Fibroblast of skin of abdomen (primary cell): ENCODE results near the gene SFMBT2.
"Not testable (repeated sequence)": the region's sequence is repeated elsewhere in the genome, so short reads cannot be mapped to it uniquely, and the experiment has no call there.

Experiments
- DNase-seq: peaks from one replicate; pipeline ENCODE4 v3.0.0-alpha.2; 2013

Gene SFMBT2

DNA sequence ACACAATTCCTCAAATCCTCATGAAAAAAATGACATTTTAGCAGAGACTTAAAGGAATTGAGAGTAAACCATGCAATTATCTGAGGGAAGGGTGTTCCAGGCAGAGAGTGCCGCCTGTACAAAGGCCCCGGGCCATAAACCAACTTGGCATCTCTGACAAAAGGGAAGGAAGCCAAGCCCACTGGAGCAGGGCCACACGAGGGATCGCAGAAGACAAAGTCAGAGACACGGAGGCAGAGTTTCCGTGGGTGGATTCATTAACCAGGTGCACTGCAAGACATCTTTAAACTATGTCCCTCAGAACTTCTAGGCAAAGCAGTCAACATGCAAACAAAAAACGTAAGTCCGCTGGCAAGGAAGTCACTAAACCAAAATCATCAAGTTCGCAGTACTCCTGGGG lies 92.0 kb downstream of the SFMBT2 start:
- DNase-seq, result no peak

DNA sequence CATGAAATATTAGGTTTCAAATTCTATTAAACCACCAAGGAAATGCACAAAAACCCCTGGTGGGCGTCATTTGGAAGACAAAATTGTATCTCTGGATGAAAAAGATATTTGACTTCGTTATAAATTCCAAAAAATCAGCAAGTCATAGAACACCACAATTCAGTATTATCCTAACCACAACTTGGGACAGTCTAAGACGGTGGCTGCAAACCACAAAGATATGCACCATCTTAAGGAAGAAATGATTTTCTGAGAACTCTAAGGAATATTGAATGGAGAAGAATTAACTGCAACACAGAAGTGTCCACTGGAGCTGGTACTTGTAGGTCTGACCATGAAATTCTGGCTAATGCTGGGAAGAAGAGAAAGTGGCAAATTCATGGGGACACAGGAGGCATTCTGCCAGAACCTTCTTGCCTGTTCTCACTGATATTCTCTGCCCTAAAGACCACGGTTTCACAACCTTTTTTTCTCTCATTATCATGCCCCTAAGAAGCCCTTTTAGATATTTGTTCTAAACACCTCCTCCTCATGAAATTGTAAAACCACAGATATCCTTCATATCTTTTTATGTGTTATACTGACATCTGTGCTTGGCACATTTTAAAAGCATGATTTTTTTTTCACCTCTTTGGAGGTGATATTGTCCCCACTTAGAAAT lies 92.9 kb downstream of the SFMBT2 start:
- DNase-seq, result no peak

DNA sequence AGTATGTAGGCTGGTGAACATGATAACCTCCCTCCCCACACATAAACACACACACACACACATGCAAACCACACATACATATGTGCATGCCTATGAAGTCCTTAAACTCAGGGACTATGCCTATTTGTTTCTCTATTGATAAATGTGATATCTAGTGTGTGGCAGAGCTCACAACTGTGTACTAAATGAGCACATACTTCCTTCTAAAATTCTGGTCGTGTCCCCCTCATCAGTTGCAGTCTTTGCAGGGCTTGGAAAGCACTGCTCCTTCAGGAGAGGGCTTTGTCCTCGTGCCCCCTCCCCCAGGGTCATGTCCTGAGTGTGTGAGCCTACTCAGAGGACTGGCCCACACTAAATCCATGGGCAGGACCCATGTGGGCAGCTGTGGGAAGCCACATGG lies 94.0 kb downstream of the SFMBT2 start:
- DNase-seq, result no peak

DNA sequence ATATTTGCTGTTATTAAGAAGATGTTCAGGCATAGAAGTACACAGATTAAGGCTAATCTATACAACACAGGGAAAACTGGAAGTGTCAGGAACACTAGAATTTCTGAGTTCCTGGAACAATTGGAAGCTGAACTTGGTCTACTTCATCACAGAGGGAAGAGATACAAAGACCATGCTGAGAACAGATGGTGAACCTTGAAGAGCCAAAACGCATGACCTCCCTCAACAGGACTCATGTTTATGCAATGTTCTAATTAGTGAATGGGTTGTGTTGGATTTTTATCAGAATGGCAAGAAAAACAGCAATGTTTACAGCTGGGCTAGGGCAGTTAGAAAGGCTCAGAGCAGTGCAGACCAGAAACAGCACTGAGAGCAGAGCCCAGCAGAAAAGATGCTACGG lies 94.9 kb downstream of the SFMBT2 start:
- no peak for DNase-seq

DNA sequence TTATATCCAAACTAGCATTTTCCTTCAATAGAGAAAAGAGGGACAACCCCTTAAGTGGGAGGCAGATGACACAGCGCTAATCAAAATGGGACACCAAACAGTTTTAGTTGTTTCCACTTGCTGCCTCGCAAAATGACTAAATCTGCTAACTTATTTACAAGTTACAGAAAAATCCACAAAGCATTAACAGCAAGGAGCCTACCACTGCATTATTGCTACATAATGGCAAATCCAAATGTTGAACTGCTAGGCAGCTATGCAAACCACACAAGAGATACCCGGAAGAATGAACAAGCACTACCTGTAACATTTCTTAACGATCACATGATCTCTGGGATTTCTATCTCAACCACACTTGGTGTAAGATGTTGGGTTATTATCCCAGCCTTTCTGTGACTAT lies 96.7 kb downstream of the SFMBT2 start:
- DNase-seq, result no peak

DNA sequence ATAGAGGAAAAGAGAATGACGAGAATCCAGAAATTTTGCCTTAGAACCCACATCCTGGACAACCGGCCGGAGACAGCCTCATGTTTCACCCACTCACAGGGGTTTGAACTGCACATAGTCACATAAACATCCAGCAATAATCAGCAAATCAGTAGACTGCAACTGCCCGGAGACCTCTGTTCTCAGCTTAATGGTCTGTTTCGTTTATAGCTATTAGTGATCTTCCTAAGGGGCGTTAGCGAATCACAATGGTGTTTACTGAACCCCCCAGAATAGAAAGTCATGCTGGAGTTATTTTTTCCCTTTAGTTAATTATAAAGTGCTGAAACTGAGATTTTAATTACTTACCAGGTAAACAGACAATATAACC lies 98.4 kb downstream of the SFMBT2 start:
- DNase-seq, result no peak

DNA sequence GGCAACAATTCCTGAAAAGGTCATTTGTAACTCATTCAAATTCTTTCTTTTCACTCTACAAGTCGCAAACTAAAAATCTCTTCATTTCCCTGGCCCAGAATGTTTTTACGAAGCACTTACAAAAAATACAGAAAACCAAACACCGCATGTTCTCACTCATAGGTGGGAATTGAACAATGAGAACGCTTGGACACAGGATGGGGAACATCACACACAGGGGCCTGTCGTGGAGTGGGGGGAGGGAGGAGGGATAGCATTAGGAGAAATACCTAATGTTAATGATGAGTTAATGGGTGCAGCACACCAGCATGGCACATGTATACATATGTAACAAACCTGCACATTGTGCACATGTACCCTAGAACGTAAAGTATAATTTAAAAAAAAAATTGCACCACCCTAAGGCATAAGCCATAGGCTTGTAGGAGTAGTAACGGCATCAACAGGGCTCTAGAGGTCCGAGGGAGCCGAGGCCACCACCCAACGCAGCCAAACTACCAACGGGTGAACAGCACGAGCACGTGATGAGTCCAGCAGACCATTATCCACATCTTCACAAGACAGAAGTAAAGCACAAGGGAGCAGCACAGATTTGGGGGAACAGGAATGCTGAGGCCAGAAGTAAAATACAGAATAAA lies 98.9 kb downstream of the SFMBT2 start:
- DNase-seq, result not testable (repeated sequence)

DNA sequence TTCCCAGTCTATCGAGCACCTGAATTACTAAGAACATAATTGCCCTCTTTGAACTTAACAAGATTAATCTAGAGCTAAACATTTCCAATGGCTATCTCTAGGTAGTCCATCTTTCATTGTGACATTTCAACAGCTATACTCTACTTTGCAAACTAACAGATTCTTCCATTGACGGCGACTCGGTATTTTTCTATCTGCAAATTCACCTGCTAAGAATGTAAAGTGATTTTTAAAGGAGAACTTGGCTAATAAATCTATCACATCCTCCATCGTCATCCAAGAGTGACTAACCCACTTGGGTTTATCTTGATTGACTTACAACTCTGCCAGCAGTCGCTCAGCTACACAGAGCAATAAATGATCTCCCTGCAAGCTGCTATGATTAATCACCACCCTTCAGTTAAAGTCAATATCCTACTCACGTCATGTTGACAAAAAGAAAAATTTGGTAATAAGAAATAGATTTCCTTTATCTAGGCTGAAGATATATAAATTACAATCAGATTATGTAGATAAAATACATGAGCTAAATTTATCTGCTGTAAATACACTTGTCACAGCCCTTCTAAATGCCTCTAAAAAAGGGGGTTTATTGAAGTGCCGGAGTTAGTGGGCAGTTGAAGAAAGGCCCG lies 99.5 kb downstream of the SFMBT2 start:
- DNase-seq, result peak; percentile 58

DNA sequence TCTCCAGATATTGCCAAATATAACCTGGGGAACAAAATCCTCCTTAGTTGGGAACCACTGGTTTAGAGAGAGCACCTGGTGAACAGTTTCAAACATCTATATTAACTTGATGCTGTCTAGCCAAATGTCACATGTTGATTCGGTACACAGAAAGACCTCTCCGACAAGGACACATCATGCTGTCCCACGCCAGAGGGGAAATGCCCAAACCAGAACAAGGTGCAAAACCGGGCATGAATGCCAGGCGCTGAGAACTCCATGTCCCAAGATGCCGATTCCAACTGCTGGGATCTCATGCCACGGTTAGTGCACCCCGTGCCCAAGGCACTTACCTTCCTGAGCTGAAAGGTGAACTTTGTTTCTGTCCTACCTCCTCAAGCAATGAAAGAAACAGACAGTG lies 100.8 kb downstream of the SFMBT2 start:
- DNase-seq, result no peak

DNA sequence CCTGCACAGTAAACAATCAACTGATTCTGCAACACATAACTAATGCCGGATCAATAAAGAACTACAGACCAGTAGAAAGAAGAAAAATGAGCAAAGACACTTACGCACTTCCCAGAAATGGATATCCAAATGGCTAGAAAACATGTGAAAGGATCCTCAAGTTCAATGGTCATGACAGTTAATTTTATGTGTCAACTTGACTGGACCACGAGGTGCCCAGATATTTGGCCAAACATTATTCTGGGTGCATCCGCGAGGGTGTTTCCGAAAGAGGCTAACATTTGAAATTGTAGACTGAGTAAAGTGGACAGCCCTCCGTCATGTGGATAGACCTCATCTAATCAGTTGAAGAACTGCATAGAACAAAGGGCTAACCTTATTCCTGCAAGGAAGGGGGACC lies 102.0 kb downstream of the SFMBT2 start:
- DNase-seq, result no peak

DNA sequence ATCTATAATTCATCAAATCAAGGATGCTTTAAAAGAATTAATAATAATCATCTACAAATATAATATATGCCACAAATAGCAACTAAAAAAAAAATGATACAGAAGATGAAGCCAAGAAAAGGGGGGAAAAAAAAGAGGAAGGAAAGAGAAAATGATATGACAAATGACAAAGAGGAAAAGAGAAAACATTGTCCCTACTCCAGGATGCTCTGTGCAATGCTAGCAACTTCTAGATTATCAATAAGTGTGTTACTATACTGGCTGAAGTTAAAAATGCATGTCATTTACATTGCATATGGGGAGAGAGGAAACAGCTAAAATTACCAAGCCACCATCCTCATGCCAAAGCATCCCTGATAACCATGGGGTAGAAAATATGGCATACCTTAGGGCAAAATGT lies 104.2 kb downstream of the SFMBT2 start:
- no peak for DNase-seq

DNA sequence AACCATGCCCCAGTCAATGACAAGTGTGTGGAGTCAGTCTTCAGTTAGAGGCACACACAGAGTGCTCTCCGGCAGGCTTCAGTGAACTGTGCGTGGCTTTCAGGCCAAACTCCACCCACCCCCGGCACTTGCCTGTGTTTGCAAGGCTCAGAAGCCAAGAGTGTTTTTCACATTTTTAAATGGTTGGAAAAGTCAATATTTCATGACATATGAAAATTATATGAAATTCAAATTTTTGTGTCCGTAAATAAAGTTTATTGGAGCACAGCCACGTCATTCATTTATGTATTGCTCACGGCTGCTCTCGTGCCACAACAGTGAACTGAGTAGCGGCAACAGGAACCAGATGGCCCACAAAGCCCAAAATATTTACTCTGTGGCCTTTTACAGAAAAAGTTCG lies 104.7 kb downstream of the SFMBT2 start:
- no peak for DNase-seq

DNA sequence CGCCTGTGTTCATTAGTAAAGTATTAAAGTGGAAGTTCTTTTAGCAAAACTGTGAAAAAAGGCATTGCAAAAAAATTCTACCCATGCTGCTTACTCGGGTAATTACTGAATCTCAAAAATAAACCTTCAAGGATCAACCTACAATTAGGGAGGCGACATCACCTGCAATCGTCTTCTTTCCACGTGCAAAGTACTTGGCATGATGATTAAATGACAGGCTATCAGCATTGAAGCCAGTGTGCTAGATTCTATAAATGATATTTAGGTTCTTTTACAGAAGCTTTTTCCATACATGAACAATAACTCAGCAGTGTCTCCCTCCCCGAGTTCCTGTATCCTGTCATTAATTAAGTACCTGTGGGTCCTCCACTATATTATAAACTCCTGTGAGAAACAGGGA lies 105.8 kb downstream of the SFMBT2 start:
- no peak for DNase-seq

DNA sequence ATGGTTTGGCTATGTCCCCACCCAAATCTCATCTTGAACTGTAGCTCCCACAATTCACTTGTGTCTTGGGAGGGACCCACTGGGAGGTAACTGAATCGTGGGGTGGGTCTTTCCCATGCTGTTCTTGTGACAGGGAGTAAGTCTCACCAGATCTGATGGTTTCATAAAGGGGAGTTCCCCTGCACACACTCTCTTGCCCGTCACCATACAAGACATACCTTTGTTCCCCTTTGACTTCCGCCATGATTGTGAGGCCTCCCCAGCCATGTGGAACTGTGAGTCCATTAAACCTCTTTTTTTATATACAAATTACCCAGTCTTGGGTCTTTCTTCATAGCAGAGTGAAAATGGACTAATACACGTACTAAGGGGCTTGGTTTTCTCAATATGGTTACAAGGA lies 106.7 kb downstream of the SFMBT2 start:
- no peak for DNase-seq

DNA sequence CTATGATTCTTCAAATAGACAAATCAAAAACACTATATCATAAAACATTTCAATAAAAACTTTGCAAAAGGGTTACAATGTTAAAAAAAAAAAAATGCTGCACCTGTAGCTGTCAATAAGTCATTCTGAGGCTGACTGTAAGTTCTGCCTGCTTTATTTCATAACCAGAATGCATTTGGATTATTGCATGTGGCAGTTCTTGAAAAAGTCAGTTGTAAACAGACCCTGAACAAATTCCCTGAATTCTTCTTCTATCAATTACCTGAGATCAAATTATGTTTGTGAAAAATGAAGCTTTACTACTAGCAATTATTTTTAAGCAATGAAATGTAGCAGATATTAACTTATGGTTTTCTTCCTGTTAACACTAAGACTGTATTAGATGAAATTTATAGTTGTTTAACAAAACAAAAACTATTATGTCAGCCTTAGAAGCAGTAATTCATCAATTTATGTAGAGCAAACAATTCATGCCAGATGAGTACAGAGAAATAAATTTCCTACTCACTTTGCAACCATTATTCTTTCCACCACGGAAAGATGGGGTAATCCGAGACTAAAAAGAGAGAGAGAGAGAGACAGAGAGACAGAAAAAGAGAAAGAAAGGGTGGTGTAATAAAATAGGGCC lies 107.8 kb downstream of the SFMBT2 start:
- DNase-seq, result peak; percentile 11

DNA sequence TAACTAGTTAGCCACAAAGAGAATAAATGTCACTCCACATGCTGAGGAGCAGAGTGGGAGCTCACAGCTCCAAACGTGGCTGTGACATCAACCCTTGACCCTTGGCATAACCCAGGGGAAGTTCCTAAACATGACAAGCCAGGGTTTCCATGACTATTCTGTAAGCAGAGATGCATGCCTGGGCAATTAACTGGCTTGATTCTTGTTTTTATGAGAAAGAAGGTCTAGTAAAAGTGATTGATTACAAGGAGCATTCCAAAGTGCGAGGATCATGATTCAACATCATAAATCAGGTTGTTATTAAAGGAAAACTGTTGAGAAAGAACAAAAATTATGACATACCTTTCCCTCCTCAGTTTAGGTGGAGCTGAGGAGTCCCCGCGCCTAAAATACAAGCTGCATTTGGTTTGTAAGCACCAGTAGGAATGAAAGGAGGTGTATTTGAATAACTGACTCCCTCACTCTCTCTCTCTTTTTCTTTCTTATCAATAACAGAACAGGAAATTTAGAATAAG lies 108.4 kb downstream of the SFMBT2 start:
- peak; percentile 39 for DNase-seq

DNA sequence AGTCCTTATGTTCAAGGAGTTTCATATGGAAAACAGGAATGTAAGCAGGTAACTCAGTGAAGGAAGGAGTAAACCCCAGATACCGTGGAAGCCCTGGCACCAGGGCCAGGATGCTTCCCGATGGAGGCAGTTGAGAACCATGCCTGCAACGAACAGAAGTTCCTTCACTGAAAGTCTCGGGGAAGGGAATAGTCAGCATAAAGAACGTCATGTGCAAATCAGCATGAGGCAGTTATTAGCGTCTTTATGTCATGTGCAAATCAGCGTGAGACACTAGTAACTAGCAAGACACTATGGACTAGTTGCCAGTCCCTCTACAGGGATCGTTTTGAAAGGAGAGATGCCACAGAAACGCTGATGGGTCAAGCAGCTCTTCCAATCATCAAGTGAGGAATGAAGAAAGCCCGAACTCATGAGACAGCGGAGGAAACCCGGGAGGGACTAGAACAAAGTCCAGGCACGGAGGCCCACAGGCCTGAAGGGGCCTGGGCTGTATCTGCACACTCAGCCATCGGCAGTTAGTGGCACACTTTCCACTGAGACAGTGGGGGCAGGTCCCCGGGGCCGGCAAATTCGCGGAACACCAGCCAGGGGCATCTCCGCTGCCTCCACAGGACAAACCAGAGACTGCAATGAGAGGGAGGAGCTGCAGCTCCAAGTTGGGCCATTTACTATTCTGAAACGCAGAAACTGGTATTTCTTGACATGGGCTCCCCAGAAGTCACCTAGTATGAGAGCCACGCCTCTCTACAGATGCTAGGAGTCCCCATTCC lies 109.6 kb downstream of the SFMBT2 start:
- DNase-seq, result no peak

DNA sequence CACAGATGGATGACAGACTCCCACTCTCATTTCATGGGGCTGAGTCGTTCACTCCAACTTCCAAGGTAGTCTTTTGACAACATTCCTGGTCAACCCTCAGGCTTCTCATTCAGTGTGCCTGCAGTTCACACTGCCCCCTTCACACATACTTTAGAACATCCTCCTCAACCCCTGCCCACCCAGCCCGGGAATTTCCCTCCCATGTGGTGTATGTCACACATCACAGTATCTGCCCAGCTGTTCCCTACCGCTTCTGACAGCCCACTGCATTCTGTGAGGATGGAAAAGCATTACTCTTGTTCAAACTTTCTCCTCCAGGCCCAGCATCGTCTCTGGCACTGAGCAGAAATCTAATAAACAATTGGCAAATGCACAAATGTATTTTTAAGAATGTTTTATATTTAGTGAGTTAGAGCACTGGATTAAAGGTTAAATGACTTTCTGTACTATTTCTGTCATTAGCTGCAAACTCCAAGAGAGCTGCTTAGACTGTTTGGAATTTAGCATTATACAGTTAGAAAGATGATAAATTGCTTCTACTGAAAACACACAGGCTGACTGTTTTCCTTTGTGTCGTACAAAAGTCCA lies 110.4 kb downstream of the SFMBT2 start:
- DNase-seq, result peak; percentile 68

DNA sequence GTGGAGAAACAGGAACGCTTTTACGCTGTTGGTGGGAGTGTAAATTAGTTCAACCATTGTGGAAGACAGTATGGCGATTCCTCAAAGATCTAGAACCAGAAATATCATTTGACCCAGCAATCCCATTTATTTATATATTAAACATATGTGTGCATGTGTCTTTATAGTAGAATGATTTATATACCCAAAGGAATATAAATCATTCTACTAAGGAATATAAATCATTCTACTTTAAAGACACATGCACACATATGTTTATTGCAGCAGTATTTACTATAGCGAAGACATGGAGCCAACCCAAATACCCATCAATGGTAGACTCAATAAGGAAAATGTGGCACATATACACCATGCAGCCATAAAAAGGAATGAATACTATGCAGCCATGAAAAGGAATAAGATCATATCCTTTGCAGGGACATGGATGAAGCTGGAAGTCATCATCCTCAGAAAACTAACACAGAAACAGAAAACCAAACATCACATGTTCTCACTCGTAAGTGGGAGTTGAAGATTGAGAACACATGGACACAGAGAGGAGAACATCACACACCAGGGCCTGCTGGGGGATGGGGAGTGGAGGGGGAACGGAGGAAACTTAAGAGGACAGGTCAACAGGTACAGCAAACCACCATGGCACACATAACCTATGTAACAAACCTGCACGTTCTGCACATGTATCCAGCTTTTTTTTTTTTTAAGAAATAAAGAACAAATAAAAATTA lies 111.1 kb downstream of the SFMBT2 start:
- DNase-seq, result not testable (repeated sequence)

DNA sequence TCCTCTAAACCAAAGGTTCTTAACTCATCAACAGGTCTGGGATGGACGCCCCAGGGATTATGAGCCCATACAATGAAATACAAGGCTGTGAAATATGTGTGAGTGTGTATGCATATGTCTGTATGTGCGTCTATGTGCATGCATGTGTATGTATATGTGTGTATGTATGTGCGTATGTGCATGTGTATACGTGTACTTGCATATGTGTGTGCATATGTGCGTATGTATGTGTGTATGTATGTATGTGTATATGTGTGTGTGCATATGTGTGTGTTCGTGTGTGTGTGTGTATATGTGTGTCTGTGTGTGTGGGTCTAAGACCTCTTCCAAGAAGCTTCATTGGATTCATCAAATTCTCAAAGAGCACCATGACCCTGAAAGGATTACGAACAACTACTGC lies 112.3 kb downstream of the SFMBT2 start:
- no peak for DNase-seq

DNA sequence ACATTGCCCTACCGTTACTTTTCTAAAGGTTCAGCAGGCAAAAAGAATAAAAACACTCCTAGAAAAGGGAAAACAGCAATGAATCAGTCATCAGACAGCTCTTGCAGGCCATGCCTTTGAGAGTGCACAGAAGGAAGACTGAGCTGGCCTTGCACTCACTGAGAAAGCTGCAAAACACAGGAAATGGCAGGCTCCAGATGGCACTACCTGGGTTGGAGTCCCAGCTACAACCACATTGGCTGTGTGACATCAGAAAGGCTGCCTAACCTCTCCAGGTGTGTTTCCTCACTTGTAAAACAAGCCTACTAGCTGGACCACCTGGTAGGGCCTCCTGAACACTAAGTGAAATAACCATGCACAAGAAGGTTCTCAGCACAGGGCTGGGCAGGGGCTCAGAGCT lies 113.7 kb downstream of the SFMBT2 start:
- DNase-seq, result no peak

DNA sequence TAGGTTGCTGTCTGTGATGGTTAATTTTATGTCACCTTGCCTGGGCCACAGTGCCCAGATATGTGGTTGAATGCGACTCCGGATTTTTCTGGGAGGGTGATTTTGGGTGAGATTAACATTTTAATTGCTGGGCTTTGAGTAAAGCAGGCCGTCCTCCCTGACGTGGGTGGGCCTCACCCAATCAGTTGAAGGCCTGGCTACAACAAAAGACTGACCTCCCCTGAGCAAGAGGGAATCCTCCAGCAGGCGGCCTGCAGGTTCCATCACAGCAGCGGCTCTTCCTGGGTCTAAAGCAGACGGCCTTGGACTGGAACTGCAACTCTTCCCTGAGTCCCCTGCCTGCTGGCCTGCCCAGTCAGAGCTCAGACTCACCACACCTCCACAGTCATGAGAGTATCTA lies 114.2 kb downstream of the SFMBT2 start:
- DNase-seq, result no peak
